Prostate gland (tissue), 2 donors: Measurements from ENCODE around the gene RCAN3.

ENCODE experiments used
- CTCF ChIP-seq, 4 experiments: fragments of 200-600 bp in 2 of 4; fragments of 450-650 bp in 2 of 4; sonication (generic) in 2 of 4; IDR thresholded peaks; 1 replicate in 3 of 4; 2 replicates in 1 of 4; pipeline ENCODE4 v1.5.1; 2016 to 2019; ENCODE audit warnings: antibody characterized with exemption in 4 of 4, mild to moderate bottlenecking in 2 of 4, moderate library complexity in 2 of 4
- POLR2A ChIP-seq: fragments of 450-650 bp; IDR thresholded peaks from one replicate; pipeline ENCODE4 v1.6.1; 2016; ENCODE audit warnings: antibody characterized with exemption, mild to moderate bottlenecking
- POLR2AphosphoS5 ChIP-seq: sonication (generic); formaldehyde crosslinking; IDR thresholded peaks from one replicate; pipeline ENCODE4 v1.6.1; 2017; ENCODE audit warnings: antibody characterized with exemption

GRCh38 chr1:24526940-24527542 lies 24.4 kb downstream of the RCAN3 start:
- TF ChIP-seq POLR2A (no peak), CTCF (IDR thresholded peaks at IDR 0.05) (peak in 2 of 4 experiments; percentile 29 to 44), POLR2AphosphoS5 (no peak)
